Nephron (organoid): Measurements from ENCODE around the gene DPP6.

Source experiments
- H3K27ac Mint-ChIP-seq, 3 experiments: 2 replicates each; pipeline ENCODE4 v1.8.0; 2020; ENCODE audit warnings: mixed read lengths in 3 of 3, mild to moderate bottlenecking in 2 of 3, moderate library complexity in 1 of 3
- H3K27me3 Mint-ChIP-seq: 2 replicates; pipeline ENCODE4 v1.8.0; 2021; ENCODE audit warnings: low read depth, mild to moderate bottlenecking, moderate library complexity, mixed read lengths
- H3K36me3 Mint-ChIP-seq: 2 replicates; pipeline ENCODE4 v1.8.0; 2020; ENCODE audit warnings: low read depth, mixed read lengths
- H3K4me1 Mint-ChIP-seq: 2 replicates; pipeline ENCODE4 v1.8.0; 2020; ENCODE audit warnings: mixed read lengths
- H3K4me3 Mint-ChIP-seq, 3 experiments: 2 replicates each; pipeline ENCODE4 v1.8.0; 2020; ENCODE audit warnings: mild to moderate bottlenecking in 3 of 3, mixed read lengths in 3 of 3, moderate library complexity in 2 of 3
- H3K9me3 Mint-ChIP-seq: 2 replicates; pipeline ENCODE4 v1.8.0; 2020; ENCODE audit warnings: mixed read lengths
- CTCF ChIP-seq, 3 experiments: fragments of 200-600 bp; sonication (generic); IDR thresholded peaks; one replicate each; pipeline ENCODE4 v1.5.0; 2021; ENCODE audit warnings: antibody characterized with exemption in 3 of 3; ENCODE audit not compliant: unreplicated experiment in 3 of 3

The DPP6 gene

GRCh38 chr7:154373956-154374355 is 321.8 kb downstream of the DPP6 start:
- no peak for TF ChIP-seq CTCF (IDR thresholded peaks at IDR 0.05; ENCODE audit: unreplicated experiment in 3 of 3)
- Mint-ChIP-seq H3K27me3 (no peaks in the 10 kb centered on the region), H3K36me3 (no peaks in the 10 kb centered on the region), H3K4me3 (no peak overlapping the region), H3K9me3 (no peaks in the 10 kb centered on the region), H3K4me1 (no peaks in the 10 kb centered on the region), H3K27ac (no peak overlapping the region)

GRCh38 chr7:154375956-154376355 is 323.8 kb downstream of the DPP6 start:
- no peaks in the 10 kb centered on the region for H3K9me3 Mint-ChIP-seq
- H3K27ac Mint-ChIP-seq = no peak overlapping the region
- no peak overlapping the region for H3K4me3 Mint-ChIP-seq
- TF ChIP-seq CTCF (IDR thresholded peaks at IDR 0.05; ENCODE audit: unreplicated experiment in 3 of 3) = no peak
- peaks cover 4% of the 10 kb centered on the region for H3K27me3 Mint-ChIP-seq
- no peaks in the 10 kb centered on the region for H3K4me1 Mint-ChIP-seq
- no peaks in the 10 kb centered on the region for H3K36me3 Mint-ChIP-seq

GRCh38 chr7:154380771-154381170 is 328.6 kb downstream of the DPP6 start:
- peaks cover 4% of the 10 kb centered on the region for H3K27me3 Mint-ChIP-seq
- H3K36me3 Mint-ChIP-seq = no peaks in the 10 kb centered on the region
- H3K9me3 Mint-ChIP-seq = no peaks in the 10 kb centered on the region
- peaks cover 4% of the 10 kb centered on the region for H3K4me1 Mint-ChIP-seq
- no peak overlapping the region for H3K4me3 Mint-ChIP-seq
- H3K27ac Mint-ChIP-seq = no peak overlapping the region
- TF ChIP-seq CTCF (IDR thresholded peaks at IDR 0.05; ENCODE audit: unreplicated experiment in 3 of 3) = no peak

- no peak overlapping the region for H3K4me3 Mint-ChIP-seq
- peaks cover 9% of the 10 kb centered on the region for H3K27me3 Mint-ChIP-seq
- no peak overlapping the region for H3K27ac Mint-ChIP-seq
- peaks cover 4% of the 10 kb centered on the region for H3K4me1 Mint-ChIP-seq
- H3K9me3 Mint-ChIP-seq = peaks cover 3% of the 10 kb centered on the region
- no peaks in the 10 kb centered on the region for H3K36me3 Mint-ChIP-seq
- no peak for TF ChIP-seq CTCF (IDR thresholded peaks at IDR 0.05; ENCODE audit: unreplicated experiment in 3 of 3)
These were observed 330.8 kb downstream of the DPP6 start for GRCh38 chr7:154383045-154383444.

GRCh38 chr7:154385214-154385613 is 333.0 kb downstream of the DPP6 start:
- H3K27me3 Mint-ChIP-seq = peaks cover 12% of the 10 kb centered on the region
- no peaks in the 10 kb centered on the region for H3K36me3 Mint-ChIP-seq
- peaks cover 5% of the 10 kb centered on the region for H3K9me3 Mint-ChIP-seq
- peaks cover 4% of the 10 kb centered on the region for H3K4me1 Mint-ChIP-seq
- H3K27ac Mint-ChIP-seq = no peak overlapping the region
- H3K4me3 Mint-ChIP-seq = no peak overlapping the region
- TF ChIP-seq CTCF (IDR thresholded peaks at IDR 0.05; ENCODE audit: unreplicated experiment in 3 of 3) = no peak

GRCh38 chr7:154387252-154387651 is 335.1 kb downstream of the DPP6 start:
- TF ChIP-seq CTCF (IDR thresholded peaks at IDR 0.05; ENCODE audit: unreplicated experiment in 3 of 3) = no peak
- Mint-ChIP-seq H3K4me3 (no peak overlapping the region), H3K4me1 (peaks cover 4% of the 10 kb centered on the region), H3K27ac (no peak overlapping the region), H3K36me3 (no peaks in the 10 kb centered on the region), H3K27me3 (peaks cover 8% of the 10 kb centered on the region), H3K9me3 (peaks cover 11% of the 10 kb centered on the region)
